Measurements from ENCODE around the gene KIR3DL2.
"Not testable (repeated sequence)": the region's sequence is repeated elsewhere in the genome, so short reads cannot be mapped to it uniquely, and the experiment has no call there.

Gene KIR3DL2

DNA sequence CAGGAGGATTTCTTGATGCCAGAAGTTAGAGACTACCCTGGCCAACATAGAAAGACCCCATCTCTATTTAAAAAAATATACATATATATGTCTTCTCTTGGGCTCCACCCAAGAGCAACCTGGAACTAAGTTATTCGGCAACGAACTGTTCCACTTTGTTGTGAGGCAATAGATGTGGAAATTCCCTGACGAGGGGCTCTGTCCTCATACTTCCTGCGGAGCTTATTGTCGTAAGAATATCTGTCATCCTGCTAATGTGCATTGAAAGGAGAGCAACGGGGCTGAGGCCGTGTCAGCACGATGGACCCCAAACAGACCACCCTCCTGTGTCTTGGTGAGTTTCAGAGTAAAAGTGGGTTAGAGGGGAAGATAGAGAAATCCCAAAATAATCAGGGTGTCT is 23.7 kb downstream of the KIR3DL2 start, which contains the start of gene FCAR:
Gene FCAR (plus strand): TSS at position 246 of the 400 bp plus-strand sequence. CDS start 55 bp downstream, at position 301.
- no peak for DNase-seq

- no peak for DNase-seq
These were observed 25.3 kb downstream of the KIR3DL2 start for GRCh38 chr19:54875506-54875905.

DNA sequence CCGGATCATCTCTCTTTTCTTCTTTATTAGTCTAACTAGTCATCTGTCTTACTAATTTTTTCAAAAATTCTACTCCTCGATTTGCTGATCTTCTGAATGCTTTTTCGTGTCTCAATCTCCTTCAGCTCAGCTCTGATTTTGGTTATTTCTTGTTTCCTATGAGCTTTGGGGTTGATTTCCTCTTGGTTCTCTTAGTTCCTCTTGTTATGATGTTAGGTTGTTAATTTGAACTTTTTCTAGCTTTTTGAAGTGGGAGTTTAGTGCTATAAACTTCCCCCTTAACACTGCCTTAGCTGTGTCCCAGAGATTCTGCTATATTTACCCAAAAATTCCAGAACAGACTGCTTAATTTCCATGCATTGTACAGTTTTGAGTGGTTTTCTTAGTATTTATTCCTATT is 27.2 kb downstream of the KIR3DL2 start:
- no peak for DNase-seq

DNA sequence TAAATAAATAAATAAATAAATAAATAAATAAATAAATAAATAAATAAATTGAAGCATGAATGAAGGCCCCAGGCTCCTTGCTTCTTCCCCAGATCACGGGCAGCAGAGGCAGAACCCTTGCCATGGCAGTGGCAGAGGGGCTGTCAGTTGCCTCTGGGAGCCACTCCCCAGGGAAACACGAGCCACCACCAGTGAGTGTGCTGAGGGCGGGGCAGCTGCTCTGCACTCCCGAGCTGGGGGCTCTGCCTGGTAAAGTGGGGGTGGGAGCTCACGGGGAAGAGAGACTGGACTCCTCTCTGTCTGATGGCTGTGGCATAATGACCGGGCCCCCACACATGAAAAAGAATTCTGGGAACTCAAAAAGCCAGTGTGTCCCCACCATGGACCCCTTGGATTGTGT is 31.6 kb downstream of the KIR3DL2 start:
- DNase-seq: no peak

GRCh38 chr19:54882758-54883157 is 32.5 kb downstream of the KIR3DL2 start:
- DNase-seq: peak in 1 of 5 experiments; percentile 66

DNA sequence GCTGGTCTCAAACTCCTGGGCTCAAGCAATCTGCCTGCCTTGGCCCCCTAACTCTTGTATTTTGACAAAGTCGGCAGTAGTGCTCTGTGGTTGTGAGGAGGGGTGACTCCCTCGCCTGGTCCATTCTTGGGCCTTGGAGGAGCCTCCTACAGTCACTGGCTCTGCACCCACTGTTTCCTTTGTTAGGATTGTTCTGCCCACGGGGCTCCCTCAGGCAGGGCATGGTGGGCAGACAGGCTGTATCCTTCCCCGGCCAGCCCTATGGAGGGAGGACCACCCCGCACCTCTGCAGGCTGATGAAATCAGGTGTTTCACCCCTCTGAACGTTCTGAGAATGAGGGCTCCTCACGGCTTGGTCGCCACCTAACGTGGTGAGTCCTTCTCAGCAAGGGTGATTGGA is 33.0 kb downstream of the KIR3DL2 start:
- no peak for DNase-seq

- no peak for DNase-seq
These were observed 38.0 kb downstream of the KIR3DL2 start for GRCh38 chr19:54888239-54888638.

DNA sequence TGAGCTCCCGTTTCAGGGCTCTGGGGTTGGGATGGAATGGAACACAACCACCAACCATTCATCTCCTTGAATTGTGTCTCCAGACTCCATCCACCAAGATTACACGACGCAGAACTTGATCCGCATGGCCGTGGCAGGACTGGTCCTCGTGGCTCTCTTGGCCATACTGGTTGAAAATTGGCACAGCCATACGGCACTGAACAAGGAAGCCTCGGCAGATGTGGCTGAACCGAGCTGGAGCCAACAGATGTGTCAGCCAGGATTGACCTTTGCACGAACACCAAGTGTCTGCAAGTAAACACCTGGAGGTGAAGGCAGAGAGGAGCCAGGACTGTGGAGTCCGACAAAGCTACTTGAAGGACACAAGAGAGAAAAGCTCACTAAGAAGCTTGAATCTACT is 39.3 kb downstream of the KIR3DL2 start:
- DNase-seq: no peak

DNA sequence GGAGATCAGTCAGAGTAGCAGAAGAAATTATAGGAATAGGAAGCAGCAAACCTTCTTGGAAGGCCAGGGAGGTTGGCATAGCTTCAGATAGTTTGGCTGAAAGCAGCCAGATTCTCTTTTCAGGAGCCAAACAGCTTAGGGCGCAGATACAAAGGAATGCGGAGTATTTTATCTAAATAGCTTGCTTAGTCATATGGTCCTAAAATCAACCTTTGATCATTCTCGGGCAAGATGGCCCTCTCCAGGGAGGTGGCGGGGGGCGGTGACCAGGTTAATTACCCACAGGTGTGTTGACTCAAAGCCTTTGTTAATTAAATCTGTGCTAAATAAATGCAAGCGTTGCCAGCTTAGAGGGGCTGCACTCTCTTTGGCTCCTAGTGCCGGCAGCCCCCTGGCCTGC is 43.2 kb downstream of the KIR3DL2 start:
- DNase-seq: no peak

- DNase-seq: not testable (repeated sequence)
These were observed 43.9 kb downstream of the KIR3DL2 start for GRCh38 chr19:54894106-54894505.

GRCh38 chr19:54896036-54896435 is 45.8 kb downstream of the KIR3DL2 start:
- DNase-seq: no peak

- DNase-seq: not testable (repeated sequence)
These were observed 48.4 kb downstream of the KIR3DL2 start for GRCh38 chr19:54898685-54899084.

DNA sequence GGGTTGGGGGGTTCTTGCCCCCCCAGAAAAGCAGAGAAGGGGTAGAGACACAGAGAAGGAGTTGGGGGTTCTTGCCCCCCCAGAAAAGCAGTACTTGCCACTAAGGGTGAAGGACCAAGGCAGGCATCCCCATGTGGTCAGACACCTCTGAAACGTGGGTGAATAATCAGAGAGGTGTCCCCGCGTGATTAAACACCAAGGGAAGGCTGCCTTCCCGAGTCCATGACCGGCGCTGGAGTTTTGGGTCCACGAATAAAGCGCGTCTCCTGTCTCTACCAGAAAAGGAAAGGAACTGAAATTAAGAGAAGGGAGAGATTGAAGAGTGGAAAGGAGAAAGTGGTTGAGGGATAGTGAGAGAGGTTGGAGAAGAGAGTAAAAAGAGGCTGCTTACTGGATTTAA is 49.4 kb downstream of the KIR3DL2 start:
- DNase-seq: not testable (repeated sequence)

DNA sequence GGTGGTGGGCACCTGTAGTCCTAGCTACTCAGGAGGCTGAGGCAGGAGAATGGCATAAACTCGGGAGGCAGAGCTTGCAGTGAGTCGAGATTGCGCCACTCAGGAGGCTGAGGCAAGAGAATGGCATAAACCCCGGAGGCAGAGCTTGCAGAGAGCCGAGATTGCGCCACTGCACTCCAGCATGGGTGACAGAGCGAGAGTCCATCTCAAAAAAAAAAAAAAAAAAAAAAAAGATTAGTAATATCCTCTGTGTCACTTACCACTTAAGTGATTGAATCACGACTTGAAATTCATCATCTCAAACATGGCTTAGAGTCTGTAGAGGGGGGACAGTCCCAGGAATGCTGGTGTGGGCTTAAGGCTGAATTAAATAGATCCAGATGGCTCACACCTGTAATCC is 50.9 kb downstream of the KIR3DL2 start:
- not testable (repeated sequence) for DNase-seq

GRCh38 chr19:54902061-54902460 is 51.8 kb downstream of the KIR3DL2 start:
- DNase-seq: no peak

GRCh38 chr19:54903303-54903702 is 53.1 kb downstream of the KIR3DL2 start:
- DNase-seq: no peak

DNA sequence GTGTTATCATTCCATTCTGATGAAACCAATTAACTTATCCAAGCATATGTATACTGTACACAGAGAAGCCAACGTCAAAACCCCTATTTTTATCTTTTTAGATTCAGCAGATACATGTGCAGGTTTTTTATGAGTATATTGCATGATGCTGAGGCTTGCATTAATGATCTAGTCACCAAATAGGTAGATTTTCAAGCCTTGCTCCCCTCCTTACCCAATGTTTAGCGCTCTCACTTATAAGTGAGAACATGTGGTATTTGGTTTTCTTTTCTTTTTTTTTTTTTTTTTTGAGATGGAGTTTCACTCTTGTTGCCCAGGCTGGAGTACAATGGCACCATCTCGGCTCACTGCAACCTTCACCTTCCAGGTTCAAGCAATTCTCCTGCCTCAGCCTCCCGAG is 54.0 kb downstream of the KIR3DL2 start:
- DNase-seq: not testable (repeated sequence)

- no peak for DNase-seq
These were observed 55.2 kb downstream of the KIR3DL2 start for GRCh38 chr19:54905421-54905802.

- DNase-seq: peak in 2 of 5 experiments; percentile 4 to 43
These were observed 55.7 kb downstream of the KIR3DL2 start, which contains the start of gene NCR1 for GRCh38 chr19:54905803-54906511. Gene NCR1 (plus strand): TSS chr19:54906148. CDS start chr19:54906188, 40 bp downstream.

GRCh38 chr19:54906819-54907218 is 56.6 kb downstream of the KIR3DL2 start:
- no peak for DNase-seq

DNA sequence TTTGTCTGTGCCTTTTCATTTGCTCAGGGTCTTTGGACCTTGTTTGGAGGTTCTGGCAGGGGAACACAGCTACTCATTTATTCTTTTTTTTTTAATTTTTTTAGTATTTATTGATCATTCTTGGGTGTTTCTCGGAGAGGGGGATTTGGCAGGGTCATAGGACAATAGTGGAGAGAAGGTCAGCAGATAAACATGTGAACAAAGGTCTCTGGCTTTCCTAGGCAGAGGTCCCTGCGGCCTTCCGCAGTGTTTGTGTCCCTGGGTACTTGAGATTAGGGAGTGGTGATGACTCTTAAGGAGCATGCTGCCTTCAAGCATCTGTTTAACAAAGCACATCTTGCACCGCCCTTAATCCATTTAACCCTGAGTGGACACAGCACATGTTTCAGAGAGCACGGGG is 57.7 kb downstream of the KIR3DL2 start:
- DNase-seq: not testable (repeated sequence)
